ENCODE results near the gene VPS37B. TPM values are rescaled to one million over a fixed set of nuclear protein-coding genes. Genes with fewer than 3 reads are reported as not detected.
A peak's percentile ranks its signal among the peaks of the same experiment; 100 is the strongest.
"Not testable (repeated sequence)": the region's sequence is repeated elsewhere in the genome, so short reads cannot be mapped to it uniquely, and the experiment has no call there.

Gene VPS37B
- total RNA-seq, 4 donors from 2014 or later = 46.6 to 126 (median 104) TPM

GRCh38 chr12:122918827-122919226 is 22.9 kb upstream of the VPS37B start:
- no peak for DNase-seq
- H3K4me1 ChIP-seq = peaks cover 11 to 52% (median 16%) of the 10 kb centered on the region in 4 donors
- peaks cover 0 to 2% (median 0%) of the 10 kb centered on the region in 4 donors for H3K36me3 ChIP-seq
- no peaks in the 10 kb centered on the region for H3K9me3 ChIP-seq
- H3K27ac ChIP-seq = peak overlapping the region; percentile 67 to 79 (median 74)
- WGBS, 2 donors (ENCODE audit: low coverage in 1 of 2) = 46 to 49% methylated on average over 2 of the region's 2 CpGs
- intact Hi-C loops (cut with DNase I; ENCODE audit: low total_unique reads) = no loop called here
- H3K4me3 ChIP-seq = no peak overlapping the region
- no peak for TF ChIP-seq EP300 (IDR thresholded peaks at IDR 0.05; ENCODE audit: low read depth)
- TF ChIP-seq POLR2A (IDR thresholded peaks at IDR 0.05) = no peak
- no peak for TF ChIP-seq CTCF (IDR thresholded peaks at IDR 0.05)
- TF ChIP-seq POLR2AphosphoS5 (IDR thresholded peaks at IDR 0.05) = no peak
- no peaks in the 10 kb centered on the region for H3K27me3 ChIP-seq
- in situ Hi-C loops (cut with MboI; ENCODE audit: low pct_ligation_motif_present in 1 of 4, low pct_unique_long_range_greater_than_20kb in 1 of 4, low sequenced_read_pairs in 3 of 4) = no loop called here

GRCh38 chr12:122917507-122918121 is 21.7 kb upstream of the VPS37B start:
- peaks cover 11 to 52% (median 16%) of the 10 kb centered on the region in 4 donors for H3K4me1 ChIP-seq
- H3K36me3 ChIP-seq = peaks cover 0 to 2% (median 0%) of the 10 kb centered on the region in 4 donors
- TF ChIP-seq POLR2A (IDR thresholded peaks at IDR 0.05) (no peak), POLR2AphosphoS5 (IDR thresholded peaks at IDR 0.05) (peak in 2 of 3 donors; percentile 30 to 50), CTCF (IDR thresholded peaks at IDR 0.05) (no peak), EP300 (IDR thresholded peaks at IDR 0.05; ENCODE audit: low read depth) (no peak)
- DNase-seq = peak; percentile 77
- in situ Hi-C loops (cut with MboI; ENCODE audit: low pct_ligation_motif_present in 1 of 4, low pct_unique_long_range_greater_than_20kb in 1 of 4, low sequenced_read_pairs in 3 of 4) (no loop called here), intact Hi-C loops (cut with DNase I; ENCODE audit: low total_unique reads) (no loop called here)
- peak overlapping the region; percentile 70 to 78 (median 72) for H3K27ac ChIP-seq
- no peak overlapping the region for H3K4me3 ChIP-seq
- 54% methylated on average over 8 of the region's 9 CpGs; no CpG with 5 or more reads in 1 of the 2 donors for WGBS, 2 donors (ENCODE audit: low coverage in 1 of 2)
- no peaks in the 10 kb centered on the region for H3K9me3 ChIP-seq
- H3K27me3 ChIP-seq = no peaks in the 10 kb centered on the region

- H3K36me3 ChIP-seq = no peaks in the 10 kb centered on the region
- 70 to 76% methylated on average over 4 to 12 of the region's 12 CpGs for WGBS, 2 donors (ENCODE audit: low coverage in 1 of 2)
- no peaks in the 10 kb centered on the region for H3K27me3 ChIP-seq
- no peak overlapping the region for H3K4me3 ChIP-seq
- in situ Hi-C loops (cut with MboI; ENCODE audit: low pct_ligation_motif_present in 1 of 4, low pct_unique_long_range_greater_than_20kb in 1 of 4, low sequenced_read_pairs in 3 of 4) (no loop called here), intact Hi-C loops (cut with DNase I; ENCODE audit: low total_unique reads) (no loop called here)
- peaks cover 0 to 29% (median 16%) of the 10 kb centered on the region in 4 donors for H3K4me1 ChIP-seq
- DNase-seq = no peak
- H3K9me3 ChIP-seq = no peaks in the 10 kb centered on the region
- H3K27ac ChIP-seq = peak overlapping the region; percentile 16 to 80 (median 68)
- TF ChIP-seq CTCF (IDR thresholded peaks at IDR 0.05) = no peak
- no peak for TF ChIP-seq EP300 (IDR thresholded peaks at IDR 0.05; ENCODE audit: low read depth)
- no peak for TF ChIP-seq POLR2AphosphoS5 (IDR thresholded peaks at IDR 0.05)
- TF ChIP-seq POLR2A (IDR thresholded peaks at IDR 0.05) = no peak
Observed at GRCh38 chr12:122909442-122910288, 13.7 kb upstream of the VPS37B start.

- H3K4me1 ChIP-seq = peaks cover 0 to 34% (median 19%) of the 10 kb centered on the region in 4 donors
- WGBS, 2 donors (ENCODE audit: low coverage in 1 of 2) = 61 to 80% methylated on average over 1 to 6 of the region's 6 CpGs
- peak overlapping the region; percentile 72 to 85 (median 78) for H3K27ac ChIP-seq
- no peaks in the 10 kb centered on the region for H3K9me3 ChIP-seq
- in situ Hi-C loops (cut with MboI; ENCODE audit: low pct_ligation_motif_present in 1 of 4, low pct_unique_long_range_greater_than_20kb in 1 of 4, low sequenced_read_pairs in 3 of 4) = no loop called here
- H3K27me3 ChIP-seq = no peaks in the 10 kb centered on the region
- H3K4me3 ChIP-seq = no peak overlapping the region
- intact Hi-C loops (cut with DNase I; ENCODE audit: low total_unique reads) = no loop called here
- DNase-seq = peak; percentile 80
- peak in 2 of 3 donors; percentile 50 to 64 for TF ChIP-seq POLR2AphosphoS5 (IDR thresholded peaks at IDR 0.05)
- TF ChIP-seq EP300 (IDR thresholded peaks at IDR 0.05; ENCODE audit: low read depth) = no peak
- no peak for TF ChIP-seq CTCF (IDR thresholded peaks at IDR 0.05)
- no peaks in the 10 kb centered on the region for H3K36me3 ChIP-seq
Observed at GRCh38 chr12:122908915-122909314, 13.0 kb upstream of the VPS37B start.

- H3K9me3 ChIP-seq; H3K27me3 ChIP-seq; in situ Hi-C loops (cut with MboI; ENCODE audit: low pct_ligation_motif_present in 1 of 4, low pct_unique_long_range_greater_than_20kb in 1 of 4, low sequenced_read_pairs in 3 of 4); DNase-seq; H3K4me3 ChIP-seq; H3K36me3 ChIP-seq; intact Hi-C loops (cut with DNase I; ENCODE audit: low total_unique reads): not testable (repeated sequence)
- 88 to 92% methylated on average over 3 to 5 of the region's 5 CpGs for WGBS, 2 donors (ENCODE audit: low coverage in 1 of 2)
- peak overlapping the region in 1 of 4 donors; percentile 26 for H3K27ac ChIP-seq
- peaks cover 5 to 47% (median 28%) of the 10 kb centered on the region in 4 donors for H3K4me1 ChIP-seq
Observed at GRCh38 chr12:122905258-122905657, 9.3 kb upstream of the VPS37B start.

All from transverse colon (tissue), 4 donors.